K562 (cell line): Measurements from ENCODE around the gene NAA80. TPM values are rescaled to one million over a fixed set of nuclear protein-coding genes. Genes with fewer than 3 reads are reported as not detected.

Experiments
- CBX5 ChIP-seq: IDR thresholded peaks from 2 replicates; pipeline ENCODE4 v1.6.1; 2014; ENCODE audit warnings: low read depth, borderline replicate concordance
- COPS2 ChIP-seq: fragments of 450-650 bp; conservative IDR thresholded peaks from 2 replicates; pipeline ENCODE4 v1.6.1; 2016; ENCODE audit warnings: mild to moderate bottlenecking, moderate library complexity
- ELK3 ChIP-seq: fragments of 450-650 bp; formaldehyde crosslinking; IDR thresholded peaks from 2 replicates; pipeline ENCODE4 v1.4.0; 2020; ENCODE audit warnings: mild to moderate bottlenecking
- ETV1 ChIP-seq: fragments of 450-650 bp; conservative IDR thresholded peaks from 2 replicates; pipeline ENCODE4 v1.6.1; 2016; ENCODE audit warnings: missing genetic modification characterization, control low read depth, low read depth, missing compliant biosample characterization
- FOXA1 ChIP-seq: fragments of 450-650 bp; IDR thresholded peaks from 2 replicates; pipeline ENCODE4 v1.6.1; 2016; ENCODE audit warnings: mild to moderate bottlenecking, borderline replicate concordance
- FOXK2 ChIP-seq, 2 experiments: fragments of 450-650 bp; IDR thresholded peaks in 1 of 2; conservative IDR thresholded peaks in 1 of 2; 2 replicates each; pipeline ENCODE4 v1.6.1; 2016; ENCODE audit warnings: low read depth in 2 of 2, mild to moderate bottlenecking in 1 of 2
- FOXP1 ChIP-seq: sonication (generic); formaldehyde crosslinking; IDR thresholded peaks from 2 replicates; pipeline ENCODE4 v1.8.0; 2022; ENCODE audit warnings: mild to moderate bottlenecking, missing genetic modification reagents
- KDM5B ChIP-seq: fragments of 200-600 bp; sonication (generic); IDR thresholded peaks from 2 replicates; pipeline ENCODE4 v1.6.1; 2012; ENCODE audit warnings: low read depth, mild to moderate bottlenecking, moderate library complexity, low read length, control low read depth, inconsistent platforms; ENCODE audit not compliant: insufficient replicate concordance
- MAFK ChIP-seq: IDR thresholded peaks from 2 replicates; pipeline ENCODE4 v1.6.1; 2011; ENCODE audit warnings: low read length, improper control_type of control experiment
- MCM2 ChIP-seq: fragments of 450-650 bp; IDR thresholded peaks from 2 replicates; pipeline ENCODE4 v1.6.1; 2017; ENCODE audit warnings: low read depth, mild to moderate bottlenecking
- RFX5 ChIP-seq: IDR thresholded peaks from 2 replicates; pipeline ENCODE4 v1.6.1; 2011; ENCODE audit warnings: low read depth, mild to moderate bottlenecking, improper control_type of control experiment, low read length
- RREB1 ChIP-seq: fragments of 250-450 bp; sonication (Bioruptor Pico); IDR thresholded peaks from 2 replicates; pipeline ENCODE4 v1.4.0; 2020
- SMAD3 ChIP-seq: fragments of 450-650 bp; formaldehyde crosslinking; conservative IDR thresholded peaks from 2 replicates; pipeline ENCODE4 v1.4.0; 2020; ENCODE audit warnings: mild to moderate bottlenecking
- SP1 ChIP-seq: sonication (generic); formaldehyde crosslinking; IDR thresholded peaks from 2 replicates; pipeline ENCODE4 v1.8.1; 2022; ENCODE audit warnings: mild to moderate bottlenecking, missing genetic modification reagents
- TFAP4 ChIP-seq: sonication (generic); formaldehyde crosslinking; IDR thresholded peaks from 2 replicates; pipeline ENCODE4 v1.8.0; 2022; ENCODE audit warnings: missing genetic modification reagents, mild to moderate bottlenecking, moderate library complexity, borderline replicate concordance
- XRCC5 ChIP-seq: fragments of 200-400 bp; formaldehyde crosslinking; IDR thresholded peaks from 2 replicates; pipeline ENCODE4 v1.6.1; 2017; ENCODE audit warnings: low read depth, mild to moderate bottlenecking, low read length
- ZBTB33 ChIP-seq: sonication (generic); formaldehyde crosslinking; IDR thresholded peaks from 2 replicates; pipeline ENCODE4 v1.8.1; 2023; ENCODE audit warnings: mild to moderate bottlenecking, missing genetic modification reagents
- ZNF184 ChIP-seq: sonication (generic); formaldehyde crosslinking; IDR thresholded peaks from 2 replicates; pipeline ENCODE4 v1.5.0; 2020; ENCODE audit warnings: missing genetic modification reagents
- polyA plus RNA-seq, 8 experiments: library from polyadenylated mRNA; depleted of rRNA in 4 of 8; stranded (reverse) in 5 of 8; unstranded in 3 of 8; fragments of >200 nt; fragmentation: Nextera tagmentation in 2 of 8; fragmentation: Illumina TruSeq in 1 of 8; extraction: Ambion mirVana in 2 of 8; extraction: Trizol in 1 of 8; gene quantifications; 2 replicates each; pipeline versions ENCODE4 v1.2.1 to v1.2.3, GENCODE V29; 2011 to 2014; ENCODE audit warnings: inconsistent platforms in 1 of 8, missing spikeins in 1 of 8
- total RNA-seq, 7 experiments: library from RNA; depleted of rRNA in 6 of 7; stranded (reverse); fragments of >200 nt in 6 of 7; fragmentation: Illumina TruSeq in 2 of 7; extraction: Trizol in 2 of 7; gene quantifications; 2 replicates each; pipeline versions ENCODE4 v1.2.1 to v1.2.3, GENCODE V29; 2011 to 2021; ENCODE audit warnings: low replicate concordance in 1 of 7

NAA80 gene
- total and polyA plus RNA-seq, 9 of the 15 experiments (the other 6 are each of a cell fraction or from before 2014, with no cell fraction given) = 0.82 to 24.0 (median 8.6) TPM

GRCh38 chr3:50272911-50273688 is 26.1 kb downstream of the NAA80 start (continued):
- TF ChIP-seq ETV1 (no peak), CBX5 (peak; percentile 37; the same call in 1 of the 2 replicates), FOXK2 (conservative IDR thresholded peaks at IDR 0.05 in 1 of 2, IDR thresholded peaks at IDR 0.05 in 1 of 2; ENCODE audit: low read depth in 2 of 2) (no peak), SMAD3 (CRISPR knock-in tag) (no peak), KDM5B (no peak), MCM2 (no peak), FOXP1 (CRISPR knock-in tag) (no peak), XRCC5 (peak; percentile 79; the same call in 1 of the 2 replicates), RREB1 (CRISPR knock-in tag) (no peak), RFX5 (no peak), MAFK (no peak), SP1 (peak; percentile 74), ZBTB33 (CRISPR knock-in tag) (0 out of 2 replicates have a peak, but pooled peaks have one; percentile 36), ELK3 (CRISPR knock-in tag) (no peak), FOXA1 (no peak), TFAP4 (CRISPR knock-in tag) (peak; percentile 57; the same call in 1 of the 2 replicates), COPS2 (no peak), ZNF184 (CRISPR knock-in tag) (no peak)
